Neuronal stem cell (in vitro differentiated cells): Measurements from ENCODE around the gene SLC9A9.

Experiments
- DNase-seq: peaks from one replicate; pipeline ENCODE4 v3.0.0-alpha.2; 2013; ENCODE audit warnings: low spot score
- H2AFZ ChIP-seq: one replicate; pipeline ENCODE4 v1.6.1; 2013; ENCODE audit warnings: mild to moderate bottlenecking, low read length, inconsistent platforms
- H2AK5ac ChIP-seq: 2 replicates; pipeline ENCODE4 v1.6.1; 2013; ENCODE audit warnings: low read depth, mild to moderate bottlenecking, inconsistent platforms, low read length, moderate library complexity, mixed read lengths
- H2BK120ac ChIP-seq: 2 replicates; pipeline ENCODE4 v1.6.1; 2013; ENCODE audit warnings: low read depth, mild to moderate bottlenecking, inconsistent platforms, low read length, moderate library complexity, mixed read lengths
- H2BK12ac ChIP-seq: one replicate; pipeline ENCODE4 v1.6.1; 2013; ENCODE audit warnings: low read length, inconsistent platforms
- H2BK15ac ChIP-seq: 2 replicates; pipeline ENCODE4 v1.6.1; 2013; ENCODE audit warnings: mild to moderate bottlenecking, low read length, inconsistent platforms, mixed read lengths
- H2BK5ac ChIP-seq: one replicate; pipeline ENCODE4 v1.6.1; 2013; ENCODE audit warnings: inconsistent platforms, mild to moderate bottlenecking, low read length, moderate library complexity
- H3K14ac ChIP-seq: one replicate; pipeline ENCODE4 v1.6.1; 2013; ENCODE audit warnings: low read length, inconsistent platforms
- H3K18ac ChIP-seq: 2 replicates; pipeline ENCODE4 v1.6.1; 2013; ENCODE audit warnings: low read length, inconsistent platforms
- H3K23ac ChIP-seq: 2 replicates; pipeline ENCODE4 v1.6.1; 2013; ENCODE audit warnings: low read depth, mild to moderate bottlenecking, mixed read lengths, low read length, inconsistent platforms; ENCODE audit not compliant: poor library complexity
- H3K27ac ChIP-seq: replicated peaks from 3 replicates; pipeline ENCODE4 v1.5.1; 2013; ENCODE audit warnings: low read length, inconsistent platforms
- H3K27me3 ChIP-seq, 3 experiments: 2 replicates each; pipeline ENCODE4 v1.6.1; 2013; ENCODE audit warnings: low read length in 3 of 3, mild to moderate bottlenecking in 2 of 3, inconsistent platforms in 1 of 3, low read depth in 1 of 3, mixed read lengths in 1 of 3, moderate library complexity in 1 of 3; ENCODE audit not compliant: control insufficient read depth in 3 of 3, insufficient read depth in 3 of 3
- H3K36me3 ChIP-seq, 2 donors: replicated peaks in 1 of 2; 2 replicates each; pipeline ENCODE4 v1.6.1; 2013; ENCODE audit warnings: low read length in 2 of 2; ENCODE audit not compliant: control insufficient read depth in 2 of 2, insufficient read depth in 2 of 2
- H3K4ac ChIP-seq: 2 replicates; pipeline ENCODE4 v1.6.1; 2013; ENCODE audit warnings: inconsistent platforms, mild to moderate bottlenecking, low read length, moderate library complexity
- H3K4me1 ChIP-seq, 2 donors: 1 replicate in 1 of 2; 2 replicates in 1 of 2; pipeline ENCODE4 v1.6.1; 2013; ENCODE audit warnings: low read length in 2 of 2, low read depth in 1 of 2; ENCODE audit not compliant: control insufficient read depth in 2 of 2, insufficient read depth in 1 of 2
- H3K4me2 ChIP-seq: one replicate; pipeline ENCODE4 v1.6.1; 2013; ENCODE audit warnings: mild to moderate bottlenecking, low read length, inconsistent platforms; ENCODE audit not compliant: insufficient read depth, poor library complexity, severe bottlenecking
- H3K4me3 ChIP-seq, 2 donors: 2 replicates each; pipeline ENCODE4 v1.5.1; 2013; ENCODE audit warnings: low read length in 2 of 2, mild to moderate bottlenecking in 2 of 2, inconsistent platforms in 1 of 2, moderate library complexity in 1 of 2
- H3K79me1 ChIP-seq: one replicate; pipeline ENCODE4 v1.6.1; 2013; ENCODE audit warnings: low read depth, mild to moderate bottlenecking, inconsistent platforms, low read length, moderate library complexity
- H3K9ac ChIP-seq: one replicate; pipeline ENCODE4 v1.6.1; 2013; ENCODE audit warnings: mild to moderate bottlenecking, low read depth, low read length, inconsistent platforms; ENCODE audit not compliant: poor library complexity
- H3K9me3 ChIP-seq, 2 donors: replicated peaks in 1 of 2; 2 replicates each; pipeline versions ENCODE3 to v1.6.1; 2013; ENCODE audit warnings: low read length in 2 of 2, mild to moderate bottlenecking in 2 of 2, inconsistent platforms in 1 of 2, low read depth in 1 of 2, mixed read lengths in 1 of 2, moderate library complexity in 1 of 2; ENCODE audit not compliant: control insufficient read depth in 2 of 2, insufficient read depth in 1 of 2
- H4K8ac ChIP-seq: one replicate; pipeline ENCODE4 v1.6.1; 2013; ENCODE audit warnings: low read depth, mild to moderate bottlenecking, inconsistent platforms, low read length, moderate library complexity
- H4K91ac ChIP-seq: one replicate; pipeline ENCODE4 v1.6.1; 2013; ENCODE audit warnings: low read length, low read depth, mild to moderate bottlenecking, inconsistent platforms; ENCODE audit not compliant: poor library complexity
- WGBS, 2 donors: extraction: QIAGEN DNeasy Blood & Tissue Kit; methylation state at CpG; one replicate each; pipeline ENCODE4 v1.1.7; 2013; ENCODE audit warnings: missing lambda C conversion rate in 2 of 2, mixed read lengths in 1 of 2; ENCODE audit not compliant: insufficient read length in 2 of 2, insufficient replicate concordance in 1 of 2; ENCODE audit errors: extremely low coverage in 2 of 2; 5-methylcytosine and 5-hydroxymethylcytosine counted together

The SLC9A9 gene

DNA sequence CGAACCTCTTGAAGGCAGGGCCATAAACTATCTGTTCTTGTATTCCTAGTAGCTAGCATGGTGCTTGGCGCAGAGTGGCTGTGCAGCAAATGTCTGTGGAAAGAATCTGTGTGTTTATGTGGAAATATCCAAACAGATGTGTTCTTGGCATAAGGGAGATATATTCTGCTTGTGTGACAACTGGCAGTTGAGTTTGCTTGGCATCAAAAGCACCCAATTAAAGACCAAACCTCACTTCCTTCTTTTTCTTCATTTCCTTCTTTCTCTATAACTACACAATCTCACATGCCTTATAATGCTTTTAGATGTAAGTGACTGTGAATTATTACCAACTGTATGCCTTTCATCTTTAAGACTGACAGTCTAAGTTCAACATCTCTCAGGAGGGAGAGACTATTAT lies 296.5 kb downstream of the SLC9A9 start:
- Histone ChIP-seq H3K23ac (no peak overlapping the region), H3K14ac (no peak overlapping the region), H3K4me2 (no peak overlapping the region), H3K27ac (no peak overlapping the region), H2BK15ac (no peak overlapping the region), H2AFZ (no peak overlapping the region), H2AK5ac (no peak overlapping the region), H2BK120ac (no peak overlapping the region), H3K4ac (no peak overlapping the region), H3K27me3 (no peaks in the 10 kb centered on the region), H3K9ac (no peak overlapping the region), H3K9me3 (peaks cover 0 to 3% of the 10 kb centered on the region in 2 donors), H3K4me1 (no peaks in the 10 kb centered on the region), H4K91ac (no peak overlapping the region), H2BK12ac (no peak overlapping the region), H4K8ac (no peak overlapping the region), H3K18ac (no peak overlapping the region), H3K79me1 (no peaks in the 10 kb centered on the region), H3K36me3 (no peaks in the 10 kb centered on the region), H3K4me3 (no peak overlapping the region), H2BK5ac (no peak overlapping the region)
- WGBS, 2 donors: no CpG with 5 or more reads among the region's 2 CpGs
- DNase-seq: no peak

DNA sequence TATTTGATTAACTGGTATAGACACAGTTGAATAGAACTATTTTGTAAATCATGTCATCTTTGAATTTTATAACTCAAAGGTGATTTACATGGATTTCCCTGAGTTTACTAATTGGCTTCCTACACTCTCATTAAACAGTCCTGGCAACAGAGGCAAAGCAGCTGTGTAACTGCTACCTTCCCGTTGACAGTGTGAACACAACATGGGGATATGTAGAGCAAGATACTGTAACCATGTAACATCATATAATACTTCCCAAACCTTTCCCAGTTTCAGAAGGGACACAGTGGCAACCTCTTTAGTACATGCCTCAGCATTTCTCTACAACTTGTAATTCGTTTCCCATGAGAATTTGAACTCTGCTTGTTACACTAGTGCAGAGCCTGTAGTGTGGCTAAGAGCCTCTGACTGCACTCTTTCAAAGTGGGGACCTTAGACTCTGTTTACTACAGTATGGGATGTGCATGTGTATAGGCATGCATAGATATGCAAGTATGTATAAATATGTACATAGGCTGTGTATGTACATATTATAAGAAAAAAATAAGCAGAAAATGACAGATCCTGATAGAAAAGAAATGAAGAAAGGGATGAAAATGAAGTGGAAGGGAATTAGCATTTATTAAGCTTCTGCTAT lies 299.3 kb downstream of the SLC9A9 start:
- Histone ChIP-seq H3K4me1 (no peaks in the 10 kb centered on the region), H2AFZ (no peak overlapping the region), H2AK5ac (no peak overlapping the region), H3K9ac (no peak overlapping the region), H3K18ac (no peak overlapping the region), H3K79me1 (no peaks in the 10 kb centered on the region), H3K4ac (no peak overlapping the region), H3K23ac (no peak overlapping the region), H2BK5ac (no peak overlapping the region), H3K4me3 (no peak overlapping the region), H3K9me3 (peaks cover 1 to 3% of the 10 kb centered on the region in 2 donors), H2BK12ac (no peak overlapping the region), H2BK120ac (no peak overlapping the region), H3K4me2 (no peak overlapping the region), H3K27me3 (no peaks in the 10 kb centered on the region), H3K27ac (no peak overlapping the region), H4K91ac (no peak overlapping the region), H3K14ac (no peak overlapping the region), H3K36me3 (no peaks in the 10 kb centered on the region), H4K8ac (no peak overlapping the region), H2BK15ac (no peak overlapping the region)
- no CpG with 5 or more reads among the region's 2 CpGs for WGBS, 2 donors
- no peak for DNase-seq

DNA sequence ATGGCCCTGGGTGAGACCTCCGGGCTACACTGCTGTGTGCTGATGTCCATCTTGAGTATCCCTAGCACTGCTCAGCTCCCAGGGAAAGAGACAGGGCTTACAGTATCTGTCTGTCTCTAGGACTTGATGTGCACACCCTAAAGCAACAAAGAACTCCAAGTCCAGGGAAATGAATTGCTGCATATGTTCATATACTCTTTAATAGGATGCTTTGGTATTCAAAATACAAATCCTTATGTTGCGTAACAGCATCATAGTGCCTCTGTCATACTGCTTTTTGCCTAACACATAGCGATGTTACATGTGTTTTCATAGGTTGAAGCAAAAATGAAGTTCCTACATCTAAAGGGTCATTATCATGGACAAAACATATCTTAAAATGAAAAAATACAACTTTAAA lies 299.9 kb downstream of the SLC9A9 start:
- Histone ChIP-seq H3K4me2 (no peak overlapping the region), H3K4me3 (no peak overlapping the region), H3K79me1 (no peaks in the 10 kb centered on the region), H3K27me3 (no peaks in the 10 kb centered on the region), H3K9ac (no peak overlapping the region), H2AK5ac (no peak overlapping the region), H3K36me3 (no peaks in the 10 kb centered on the region), H3K18ac (no peak overlapping the region), H2BK120ac (no peak overlapping the region), H3K4ac (no peak overlapping the region), H2BK15ac (no peak overlapping the region), H3K9me3 (peaks cover 1 to 3% of the 10 kb centered on the region in 2 donors), H2BK5ac (no peak overlapping the region), H4K91ac (no peak overlapping the region), H3K27ac (no peak overlapping the region), H3K23ac (no peak overlapping the region), H2AFZ (no peak overlapping the region), H3K4me1 (no peaks in the 10 kb centered on the region), H3K14ac (no peak overlapping the region), H2BK12ac (no peak overlapping the region), H4K8ac (no peak overlapping the region)
- WGBS, 2 donors: no CpG with 5 or more reads among the region's 3 CpGs
- no peak for DNase-seq

DNA sequence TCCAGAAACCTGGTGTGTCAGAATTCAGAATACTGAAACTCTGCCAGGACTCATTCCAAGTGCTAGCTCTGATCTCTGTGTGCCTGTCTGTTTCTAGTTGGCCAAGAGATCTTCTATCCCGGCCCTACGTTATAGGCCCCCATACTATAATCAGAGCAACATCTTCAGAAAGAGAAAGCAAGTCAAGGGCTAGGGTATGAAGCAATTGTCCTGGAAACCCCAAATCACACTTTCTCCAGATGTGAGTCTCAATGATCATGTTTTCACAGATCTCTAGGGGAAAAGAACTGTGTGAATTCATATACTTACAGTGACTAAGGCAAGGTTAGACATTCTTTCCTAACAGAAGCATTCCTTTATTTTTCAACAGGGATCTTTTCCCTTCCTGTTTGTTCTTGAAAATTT lies 309.7 kb downstream of the SLC9A9 start:
- no peak overlapping the region for H2BK12ac ChIP-seq
- no peaks in the 10 kb centered on the region for H3K9me3 ChIP-seq
- no peak for DNase-seq
- H3K27ac ChIP-seq: no peak overlapping the region
- no peak overlapping the region for H2BK15ac ChIP-seq
- no peak overlapping the region for H2BK5ac ChIP-seq
- no peak overlapping the region for H3K4me3 ChIP-seq
- no peak overlapping the region for H3K18ac ChIP-seq
- no CpG with 5 or more reads among the region's 2 CpGs for WGBS, 2 donors
- H4K91ac ChIP-seq: no peak overlapping the region
- no peak overlapping the region for H3K4me2 ChIP-seq
- H2AK5ac ChIP-seq: no peak overlapping the region
- no peaks in the 10 kb centered on the region for H3K79me1 ChIP-seq
- H3K9ac ChIP-seq: no peak overlapping the region
- no peaks in the 10 kb centered on the region for H3K27me3 ChIP-seq
- no peak overlapping the region for H3K23ac ChIP-seq
- no peaks in the 10 kb centered on the region for H3K4me1 ChIP-seq
- no peak overlapping the region for H3K4ac ChIP-seq
- no peak overlapping the region for H2AFZ ChIP-seq
- no peaks in the 10 kb centered on the region for H3K36me3 ChIP-seq
- H4K8ac ChIP-seq: no peak overlapping the region
- H2BK120ac ChIP-seq: no peak overlapping the region
- H3K14ac ChIP-seq: no peak overlapping the region
